Stimulated activated naive CD8-positive, alpha-beta T cell treated with anti-CD3 and anti-CD28 coated beads, Interleukin-15, Interleukin-2, amounts not matched to agents 100 U/mL and 50 U/mL, for 24 hours (primary cell): ENCODE results near the gene RPS15A.
"Not testable (repeated sequence)": the region's sequence is repeated elsewhere in the genome, so short reads cannot be mapped to it uniquely, and the experiment has no call there.

ENCODE experiments used
- ATAC-seq: fragments of 150-1000 bp; cut with Tn5 transposase; one replicate; pipeline ENCODE4 v1.10.0; 2021
- DNase-seq: peaks from one replicate; pipeline ENCODE4 v3.0.0; 2021

The RPS15A gene

GRCh38 chr16:18796377-18796776 is 6.2 kb upstream of the RPS15A start:
- no peak for ATAC-seq
- no peak for DNase-seq

- DNase-seq (no peak), ATAC-seq (no peak)
Measured at GRCh38 chr16:18792836-18793433, 2.8 kb upstream of the RPS15A start.

GRCh38 chr16:18789515-18789849 is 652 bp downstream of the RPS15A start:
- ATAC-seq (no peak), DNase-seq (no peak)

- no peak for DNase-seq
- no peak for ATAC-seq
Measured at GRCh38 chr16:18788828-18789514, 1.2 kb downstream of the RPS15A start.

- DNase-seq (no peak), ATAC-seq (no peak)
Measured at GRCh38 chr16:18784917-18785623, 5.1 kb downstream of the RPS15A start.

- no peak for DNase-seq
Measured at GRCh38 chr16:18783430-18784341, 6.4 kb downstream of the RPS15A start.

GRCh38 chr16:18782697-18783429 is 7.3 kb downstream of the RPS15A start:
- DNase-seq (no peak), ATAC-seq (peak; percentile 12)

More at GRCh38 chr16:18783430-18784341, 6.4 kb downstream of the RPS15A start:
- ATAC-seq, result peak; percentile 2

GRCh38 chr16:18781232-18781631 is 8.9 kb downstream of the RPS15A start:
- ATAC-seq, DNase-seq: not testable (repeated sequence)

GRCh38 chr16:18780460-18781026 is 9.6 kb downstream of the RPS15A start:
- ATAC-seq, result peak; percentile 24
- not testable (repeated sequence) for DNase-seq

- DNase-seq, ATAC-seq: not testable (repeated sequence)
Measured at GRCh38 chr16:18777664-18778063, 12.5 kb downstream of the RPS15A start.

GRCh38 chr16:18776334-18776733 is 13.8 kb downstream of the RPS15A start:
- not testable (repeated sequence) for ATAC-seq, DNase-seq

GRCh38 chr16:18774651-18775050 is 15.5 kb downstream of the RPS15A start:
- not testable (repeated sequence) for DNase-seq, ATAC-seq

- not testable (repeated sequence) for ATAC-seq, DNase-seq
Measured at GRCh38 chr16:18772171-18772570, 18.0 kb downstream of the RPS15A start.

- not testable (repeated sequence) for DNase-seq
- ATAC-seq, result peak; percentile 75
Measured at GRCh38 chr16:18770336-18770962, 19.7 kb downstream of the RPS15A start.

- peak; percentile 37 for ATAC-seq
- DNase-seq, result not testable (repeated sequence)
Measured at GRCh38 chr16:18767217-18767616, 22.9 kb downstream of the RPS15A start.

GRCh38 chr16:18762713-18763112 is 27.4 kb downstream of the RPS15A start:
- DNase-seq, result not testable (repeated sequence)
- ATAC-seq, result peak; percentile 51

GRCh38 chr16:18759598-18760520 is 30.3 kb downstream of the RPS15A start:
- DNase-seq, result peak; percentile 35
- ATAC-seq, result peak; percentile 83

- ATAC-seq, result peak; percentile 54
- DNase-seq, result not testable (repeated sequence)
Measured at GRCh38 chr16:18757960-18758660, 32.0 kb downstream of the RPS15A start.

GRCh38 chr16:18756639-18757038 is 33.5 kb downstream of the RPS15A start:
- not testable (repeated sequence) for ATAC-seq, DNase-seq
